NT2/D1 (cell line): ENCODE measurements around the gene PRPF4.

ENCODE experiments used
- SUZ12 ChIP-seq: IDR thresholded peaks from 2 replicates; pipeline ENCODE4 v1.6.1; 2011; ENCODE audit not compliant: insufficient read length, insufficient read depth; ENCODE audit errors: extremely low read depth
- YY1 ChIP-seq: IDR thresholded peaks from 2 replicates; pipeline ENCODE4 v1.6.1; 2011; ENCODE audit not compliant: insufficient read length, insufficient read depth

DNA sequence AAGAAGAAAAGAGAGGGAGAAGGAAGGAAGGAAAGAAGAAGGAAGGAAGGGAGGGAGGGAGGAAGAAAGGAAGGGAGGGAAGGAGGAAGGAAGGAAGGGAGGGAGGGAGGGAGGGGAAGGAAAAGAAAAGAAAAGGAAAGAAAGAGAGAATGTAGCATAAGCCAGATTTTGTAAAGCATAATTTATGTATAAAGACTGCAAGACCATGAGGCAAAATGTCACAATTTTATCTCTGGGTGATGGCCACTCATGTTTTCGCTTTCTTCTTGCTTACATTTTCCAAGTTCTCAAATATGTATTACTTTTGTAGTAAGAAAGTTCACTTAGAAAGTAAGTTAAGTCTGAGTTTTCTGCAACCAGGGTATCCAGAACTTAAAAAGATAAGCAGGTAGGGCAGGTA is 31.1 kb downstream of the PRPF4 start:
- TF ChIP-seq SUZ12: no peak
- no peak for TF ChIP-seq YY1
